Smooth muscle cell of the pulmonary artery (primary cell): ENCODE results near the gene RDH16. TPM values are rescaled to one million over a fixed set of nuclear protein-coding genes. Genes with fewer than 3 reads are reported as not detected.

ENCODE experiments used
- total RNA-seq: library from RNA; depleted of rRNA; stranded (reverse); fragments of >200 nt; gene quantifications from 2 replicates; pipeline ENCODE4 v1.2.3, GENCODE V29; 2014

The RDH16 gene
- total RNA-seq, result 0.13 and 0.17 TPM in 2 replicates

GRCh38 chr12:56957229-56958052 lies at the start of gene RDH16:
Gene RDH16 (minus strand): TSS chr12:56957608. CDS start chr12:56957462, 146 bp downstream.

GRCh38 chr12:57005980-57006808 lies 48.8 kb upstream of the RDH16 start, which contains the start of gene ZBTB39:
Gene ZBTB39 (minus strand): TSS chr12:57006546. CDS start chr12:57004917, 1,629 bp downstream.

GRCh38 chr12:56933826-56934625 lies 23.4 kb downstream of the RDH16 start, which contains the start of gene SDR9C7:
Gene SDR9C7 (minus strand): TSS chr12:56934408. CDS start chr12:56934261, 147 bp downstream.

Other genes with a start within 250 kb of the RDH16 start
- gene NACA, start 232.3 kb downstream of the RDH16 start, total RNA-seq, result 966 and 1,037 TPM in 2 replicates
- gene PRIM1, start 205.3 kb downstream of the RDH16 start, total RNA-seq, result 3.6 and 4.0 TPM in 2 replicates
- gene HSD17B6, start 194.3 kb downstream of the RDH16 start, total RNA-seq, result 0.65 and 1.1 TPM in 2 replicates
- gene SDR9C7, start 23.2 kb downstream of the RDH16 start, total RNA-seq, result not detected in 2 replicates
- gene ZBTB39, start 48.9 kb upstream of the RDH16 start, total RNA-seq, result 4.5 and 5.9 TPM in 2 replicates
- not detected in 2 replicates for gene TAC3, start 58.9 kb upstream of the RDH16 start, total RNA-seq
- gene MYO1A, start 92.5 kb upstream of the RDH16 start, total RNA-seq, result under 0.01 and 0.53 TPM in 2 replicates
- gene NEMP1, start 121.2 kb upstream of the RDH16 start, total RNA-seq, result 6.6 and 9.9 TPM in 2 replicates
- 47.2 and 51.8 TPM in 2 replicates for gene NAB2, start 131.5 kb upstream of the RDH16 start, total RNA-seq
- 104 and 110 TPM in 2 replicates for gene STAT6, start 153.8 kb upstream of the RDH16 start, total RNA-seq
- 1,272 and 1,561 TPM in 2 replicates for gene LRP1, start 170.9 kb upstream of the RDH16 start, total RNA-seq
- gene LRP1-AS, start 190.0 kb upstream of the RDH16 start, total RNA-seq, result 0.20 TPM in 1 of 2 replicates, not detected in the other